SU-DHL-6 (cell line): ENCODE measurements around the gene PLK5.

Experiments
- EZH2phosphoT487 ChIP-seq: fragments of 200-600 bp; sonication (generic), shearing (Covaris generic); conservative IDR thresholded peaks from 2 replicates; pipeline ENCODE4 v1.6.1; 2018; ENCODE audit warnings: mild to moderate bottlenecking, antibody characterized with exemption, low read length, moderate library complexity, mixed read lengths
- TF ChIP-seq, protein P1 (sequence below): fragments of 200-600 bp; sonication (generic); IDR thresholded peaks from one replicate; pipeline ENCODE4 v1.5.1; 2017; ENCODE audit warnings: antibody characterized with exemption, mild to moderate bottlenecking, low read length, moderate library complexity; ENCODE audit not compliant: insufficient read depth, poor library complexity, severe bottlenecking

GRCh38 chr19:1569997-1570396, 46.1 kb downstream of the PLK5 start:
- TF ChIP-seq, protein P1, sequence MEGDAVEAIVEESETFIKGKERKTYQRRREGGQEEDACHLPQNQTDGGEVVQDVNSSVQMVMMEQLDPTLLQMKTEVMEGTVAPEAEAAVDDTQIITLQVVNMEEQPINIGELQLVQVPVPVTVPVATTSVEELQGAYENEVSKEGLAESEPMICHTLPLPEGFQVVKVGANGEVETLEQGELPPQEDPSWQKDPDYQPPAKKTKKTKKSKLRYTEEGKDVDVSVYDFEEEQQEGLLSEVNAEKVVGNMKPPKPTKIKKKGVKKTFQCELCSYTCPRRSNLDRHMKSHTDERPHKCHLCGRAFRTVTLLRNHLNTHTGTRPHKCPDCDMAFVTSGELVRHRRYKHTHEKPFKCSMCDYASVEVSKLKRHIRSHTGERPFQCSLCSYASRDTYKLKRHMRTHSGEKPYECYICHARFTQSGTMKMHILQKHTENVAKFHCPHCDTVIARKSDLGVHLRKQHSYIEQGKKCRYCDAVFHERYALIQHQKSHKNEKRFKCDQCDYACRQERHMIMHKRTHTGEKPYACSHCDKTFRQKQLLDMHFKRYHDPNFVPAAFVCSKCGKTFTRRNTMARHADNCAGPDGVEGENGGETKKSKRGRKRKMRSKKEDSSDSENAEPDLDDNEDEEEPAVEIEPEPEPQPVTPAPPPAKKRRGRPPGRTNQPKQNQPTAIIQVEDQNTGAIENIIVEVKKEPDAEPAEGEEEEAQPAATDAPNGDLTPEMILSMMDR: no peak
- TF ChIP-seq EZH2phosphoT487: no peak
